HepG2 (cell line): ENCODE results near the gene PNPLA3. TPM values are rescaled to one million over a fixed set of nuclear protein-coding genes. Genes with fewer than 3 reads are reported as not detected.
A peak's percentile ranks its signal among the peaks of the same experiment; 100 is the strongest.

Source experiments
- ATAC-seq: fragments of 200-7000 bp; cut with Tn5 transposase; 3 replicates; pipeline ENCODE4 v1.9.1; 2020; ENCODE audit warnings: mild to moderate bottlenecking, moderate library complexity
- BruUV-seq: library from RNA; stranded (reverse); fragments of 400-500 nt; replicated peaks from 2 replicates; lab custom pipeline; 2021; lab: Mats Ljungman, UMichigan
- CTCF ChIA-PET: fragments of 300-600 bp; formaldehyde crosslinking; extraction: SDS; loops from one replicate; lab custom pipeline; 2021; ENCODE audit warnings: low total read pairs, inconsistent platforms, low intra/inter-chr PET ratio; lab: Yijun Ruan, JAX
- POLR2A ChIA-PET: fragments of 350-600 bp; sonication (Branson Sonifier 250); formaldehyde crosslinking; loops from one replicate; lab custom pipeline; 2020; ENCODE audit warnings: antibody characterized with exemption, inconsistent platforms; lab: Yijun Ruan, JAX
- DNase-seq: peaks from one replicate; pipeline ENCODE4 v3.0.0-alpha.2; 2015; ENCODE audit warnings: low spot score
- FAIRE-seq: peaks from 3 replicates; lab custom pipeline; 2011; peaks lifted over from hg19 to GRCh38; lab: Jason Lieb, UNC
- H2AFZ ChIP-seq: one replicate; pipeline ENCODE4 v1.6.1; 2011; ENCODE audit warnings: low read length, inconsistent platforms
- H3K27ac ChIP-seq: fragments of 300-600 bp; 3 replicates; pipeline ENCODE4 v1.8.0; 2011; ENCODE audit warnings: mixed run types, mild to moderate bottlenecking, mixed read lengths, low read length, inconsistent platforms; ENCODE audit not compliant: insufficient read depth; ENCODE audit errors: extremely low read length
- H3K27me3 ChIP-seq, 2 experiments: fragments of 200-600 bp in 1 of 2; 2 replicates in 1 of 2; 3 replicates in 1 of 2; pipeline versions ENCODE4 v1.6.0 to v1.8.0; 2011; ENCODE audit warnings: low read length in 2 of 2, mild to moderate bottlenecking in 2 of 2, moderate library complexity in 2 of 2, inconsistent platforms in 1 of 2; ENCODE audit not compliant: insufficient read depth in 2 of 2, control insufficient read depth in 1 of 2
- H3K36me3 ChIP-seq, 2 experiments: fragments of 200-600 bp in 1 of 2; replicated peaks in 1 of 2; 2 replicates in 1 of 2; 3 replicates in 1 of 2; pipeline versions ENCODE4 v1.5.1 to v1.8.0; 2011; ENCODE audit warnings: low read length in 2 of 2, inconsistent platforms in 1 of 2; ENCODE audit not compliant: insufficient read depth in 2 of 2, control insufficient read depth in 1 of 2
- H3K4me1 ChIP-seq: 2 replicates; pipeline ENCODE4 v1.5.1; 2012; ENCODE audit warnings: low read length, inconsistent platforms; ENCODE audit not compliant: insufficient read depth
- H3K4me2 ChIP-seq: 2 replicates; pipeline ENCODE4 v1.6.0; 2011; ENCODE audit warnings: low read depth, low read length, inconsistent platforms
- H3K4me3 ChIP-seq, 3 experiments: fragments of 200-600 bp in 1 of 3; sonication (generic), shearing (Covaris generic) in 1 of 3; replicated peaks in 1 of 3; 2 replicates each; pipeline ENCODE4 v1.5.1; 2011 to 2016; ENCODE audit warnings: low read length in 3 of 3, inconsistent platforms in 2 of 3, low read depth in 2 of 3, mild to moderate bottlenecking in 2 of 3, control low read depth in 1 of 3, mixed read lengths in 1 of 3; ENCODE audit not compliant: insufficient read depth in 1 of 3
- H3K79me2 ChIP-seq: one replicate; pipeline ENCODE4 v1.6.1; 2011; ENCODE audit warnings: low read length, inconsistent platforms; ENCODE audit not compliant: insufficient read depth
- H3K9ac ChIP-seq: 2 replicates; pipeline ENCODE4 v1.6.0; 2011; ENCODE audit warnings: mild to moderate bottlenecking, low read depth, low read length, inconsistent platforms; ENCODE audit not compliant: insufficient read depth
- H3K9me3 ChIP-seq: 2 replicates; pipeline ENCODE4 v1.5.1; 2012; ENCODE audit warnings: mild to moderate bottlenecking, low read length
- H4K20me1 ChIP-seq: 2 replicates; pipeline ENCODE4 v1.6.0; 2011; ENCODE audit warnings: inconsistent platforms, mild to moderate bottlenecking, low read length, moderate library complexity; ENCODE audit not compliant: insufficient read depth
- ARID5B ChIP-seq: IDR thresholded peaks from 2 replicates; pipeline ENCODE4 v1.4.0; 2020; ENCODE audit warnings: mild to moderate bottlenecking, missing genetic modification reagents
- ELF3 ChIP-seq: IDR thresholded peaks from 2 replicates; pipeline ENCODE4 v1.6.1; 2016; ENCODE audit warnings: missing genetic modification reagents, missing compliant biosample characterization
- FOXA3 ChIP-seq: IDR thresholded peaks from 2 replicates; pipeline ENCODE4 v1.6.1; 2016; ENCODE audit warnings: missing genetic modification reagents, missing compliant biosample characterization
- FOXJ3 ChIP-seq: sonication (generic); formaldehyde crosslinking; IDR thresholded peaks from 2 replicates; pipeline ENCODE4 v1.4.0; 2020; ENCODE audit warnings: missing genetic modification reagents, mild to moderate bottlenecking, borderline replicate concordance
- HMG20A ChIP-seq: IDR thresholded peaks from 2 replicates; pipeline ENCODE4 v1.6.1; 2016; ENCODE audit warnings: borderline replicate concordance
- HNF1B ChIP-seq: sonication (generic); formaldehyde crosslinking; IDR thresholded peaks from 2 replicates; pipeline ENCODE4 v1.5.1; 2020; ENCODE audit warnings: mild to moderate bottlenecking, moderate library complexity, missing genetic modification reagents
- HNF4G ChIP-seq, 2 experiments: sonication (generic) in 1 of 2; formaldehyde crosslinking in 1 of 2; IDR thresholded peaks; 2 replicates each; pipeline versions ENCODE4 v1.4.0 to v1.6.1; 2011 to 2020; ENCODE audit warnings: borderline replicate concordance in 2 of 2, low read depth in 2 of 2, mild to moderate bottlenecking in 2 of 2, low read length in 1 of 2, missing genetic modification reagents in 1 of 2, moderate library complexity in 1 of 2
- MLX ChIP-seq: IDR thresholded peaks from 2 replicates; pipeline ENCODE4 v1.6.1; 2016
- ZBTB37 ChIP-seq: sonication (generic); formaldehyde crosslinking; IDR thresholded peaks from 2 replicates; pipeline ENCODE4 v1.4.0; 2020; ENCODE audit warnings: mild to moderate bottlenecking, missing genetic modification reagents
- ZNF124 ChIP-seq: sonication (generic); formaldehyde crosslinking; IDR thresholded peaks from 2 replicates; pipeline ENCODE4 v1.4.0; 2020; ENCODE audit warnings: missing genetic modification reagents
- ZNF772 ChIP-seq: sonication (generic); formaldehyde crosslinking; IDR thresholded peaks from 2 replicates; pipeline ENCODE4 v1.5.0; 2020; ENCODE audit warnings: mild to moderate bottlenecking, missing genetic modification reagents
- WGBS: methylation state at CpG from one replicate; pipeline ENCODE4 v1.1.6; 2017; ENCODE audit warnings: low lambda C conversion rate; 5-methylcytosine and 5-hydroxymethylcytosine counted together
- in situ Hi-C: cut with HindIII; loops from 2 replicates; pipeline ENCODE4 v1.10.0; 2017; ENCODE audit warnings: low pct_unique_long_range_greater_than_20kb; ENCODE audit not compliant: extremely low pct_ligation_motif_present
- intact Hi-C: fragments of 100-400 bp; cut with micrococcal nuclease; formaldehyde crosslinking; loops from one replicate; pipeline ENCODE4 v1.10.0; 2022; ENCODE audit not compliant: unreplicated experiment
- polyA plus RNA-seq, 8 experiments: library from polyadenylated mRNA; depleted of rRNA in 3 of 8; stranded (reverse) in 7 of 8; unstranded in 1 of 8; fragments of >200 nt; fragmentation: Illumina TruSeq in 4 of 8; extraction: Trizol in 4 of 8; gene quantifications; 2 replicates each; pipeline versions ENCODE4 v1.2.1 to v1.2.3, GENCODE V29; 2011 to 2016; ENCODE audit warnings: low read depth in 4 of 8, missing spikeins in 1 of 8, mixed read lengths in 1 of 8; ENCODE audit not compliant: insufficient read depth in 1 of 8
- total RNA-seq, 5 experiments: library from RNA; depleted of rRNA; stranded (reverse); fragments of >200 nt; fragmentation: Illumina TruSeq; extraction: Trizol; gene quantifications; 2 replicates each; pipeline ENCODE4 v1.2.3, GENCODE V29; 2016; ENCODE audit warnings: low read depth in 1 of 5
- TF ChIP-seq, protein P1 (sequence below): sonication (generic); formaldehyde crosslinking; IDR thresholded peaks from 2 replicates; pipeline ENCODE4 v1.4.0; 2020; ENCODE audit warnings: missing genetic modification reagents, borderline replicate concordance
- TF ChIP-seq, protein P2 (sequence below): sonication (generic); formaldehyde crosslinking; IDR thresholded peaks from 2 replicates; pipeline ENCODE4 v1.8.1; 2022; ENCODE audit warnings: mild to moderate bottlenecking, missing genetic modification reagents

Gene PNPLA3
- total and polyA plus RNA-seq, 2 of the 13 experiments (the other 11 are each of a cell fraction or from before 2014, with no cell fraction given) = 16.9 to 19.8 TPM

DNA sequence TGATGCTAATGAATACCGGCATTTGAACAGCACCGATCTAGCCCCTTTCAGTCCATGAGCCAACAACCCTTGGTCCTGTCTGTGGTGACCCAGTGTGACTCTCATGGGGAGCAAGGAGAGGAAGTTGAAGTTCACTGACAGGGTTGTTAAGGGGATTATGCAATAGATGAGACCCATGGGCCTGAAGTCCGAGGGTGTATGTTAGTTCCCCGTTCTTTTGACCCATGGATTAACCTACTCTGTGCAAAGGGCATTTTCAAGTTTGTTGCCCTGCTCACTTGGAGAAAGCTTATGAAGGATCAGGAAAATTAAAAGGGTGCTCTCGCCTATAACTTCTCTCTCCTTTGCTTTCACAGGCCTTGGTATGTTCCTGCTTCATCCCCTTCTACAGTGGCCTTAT is 4.9 kb downstream of the PNPLA3 start:
- in situ Hi-C loops = no loop called here
- POLR2A ChIA-PET = interaction anchor here (1.4 kb wide), 1 partner anchor 27 kb away, joined by 4 read pairs; the partner anchor contains the start of gene SAMM50
- FAIRE-seq = peak; percentile 72
- TF ChIP-seq HMG20A (0 out of 2 replicates have a peak, but pooled peaks have one; percentile 26), FOXJ3 (CRISPR knock-in tag) (peak; percentile 16; the same call in 1 of the 2 replicates), ELF3 (CRISPR knock-in tag) (peak; percentile 47; the same call in 1 of the 2 replicates), ZBTB37 (CRISPR knock-in tag) (no peak), FOXA3 (CRISPR knock-in tag) (peak; percentile 38; the same call in 1 of the 2 replicates), ZNF772 (CRISPR knock-in tag) (no peak), ARID5B (CRISPR knock-in tag) (peak; percentile 77), HNF1B (CRISPR knock-in tag) (no peak), MLX (CRISPR knock-in tag) (0 out of 2 replicates have a peak, but pooled peaks have one; percentile 37), HNF4G (IDR thresholded peaks at IDR 0.05; ENCODE audit: borderline replicate concordance, low read depth, low read length) (peak; percentile 95), HNF4G (CRISPR knock-in tag; IDR thresholded peaks at IDR 0.05; ENCODE audit: borderline replicate concordance, low read depth) (peak; percentile 90), ZNF124 (CRISPR knock-in tag) (0 out of 2 replicates have a peak, but pooled peaks have one; percentile 40)
- TF ChIP-seq, protein P1, sequence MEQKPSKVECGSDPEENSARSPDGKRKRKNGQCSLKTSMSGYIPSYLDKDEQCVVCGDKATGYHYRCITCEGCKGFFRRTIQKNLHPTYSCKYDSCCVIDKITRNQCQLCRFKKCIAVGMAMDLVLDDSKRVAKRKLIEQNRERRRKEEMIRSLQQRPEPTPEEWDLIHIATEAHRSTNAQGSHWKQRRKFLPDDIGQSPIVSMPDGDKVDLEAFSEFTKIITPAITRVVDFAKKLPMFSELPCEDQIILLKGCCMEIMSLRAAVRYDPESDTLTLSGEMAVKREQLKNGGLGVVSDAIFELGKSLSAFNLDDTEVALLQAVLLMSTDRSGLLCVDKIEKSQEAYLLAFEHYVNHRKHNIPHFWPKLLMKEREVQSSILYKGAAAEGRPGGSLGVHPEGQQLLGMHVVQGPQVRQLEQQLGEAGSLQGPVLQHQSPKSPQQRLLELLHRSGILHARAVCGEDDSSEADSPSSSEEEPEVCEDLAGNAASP (CRISPR knock-in tag) = peak; percentile 94; the same call in 1 of the 2 replicates
- TF ChIP-seq, protein P2, sequence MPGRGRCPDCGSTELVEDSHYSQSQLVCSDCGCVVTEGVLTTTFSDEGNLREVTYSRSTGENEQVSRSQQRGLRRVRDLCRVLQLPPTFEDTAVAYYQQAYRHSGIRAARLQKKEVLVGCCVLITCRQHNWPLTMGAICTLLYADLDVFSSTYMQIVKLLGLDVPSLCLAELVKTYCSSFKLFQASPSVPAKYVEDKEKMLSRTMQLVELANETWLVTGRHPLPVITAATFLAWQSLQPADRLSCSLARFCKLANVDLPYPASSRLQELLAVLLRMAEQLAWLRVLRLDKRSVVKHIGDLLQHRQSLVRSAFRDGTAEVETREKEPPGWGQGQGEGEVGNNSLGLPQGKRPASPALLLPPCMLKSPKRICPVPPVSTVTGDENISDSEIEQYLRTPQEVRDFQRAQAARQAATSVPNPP (CRISPR knock-in tag) = no peak

More for the DNA sequence above, 4.9 kb downstream of the PNPLA3 start:
- Histone ChIP-seq H3K9ac (no peak overlapping the region), H3K4me3 (no peak overlapping the region), H3K4me1 (peaks cover 43% of the 10 kb centered on the region), H3K79me2 (peaks cover 13% of the 10 kb centered on the region), H3K36me3 (peaks cover 15 to 29% of the 10 kb centered on the region in 2 experiments), H4K20me1 (peaks cover 22% of the 10 kb centered on the region), H2AFZ (no peak overlapping the region), H3K4me2 (peak overlapping the region; percentile 25), H3K9me3 (no peaks in the 10 kb centered on the region), H3K27me3 (no peaks in the 10 kb centered on the region; a peak in 1 of 5 replicates), H3K27ac (peak overlapping the region; percentile 28)
- DNase-seq (no peak), ATAC-seq (no peak)
- BruUV-seq = no TSS peak
- CTCF ChIA-PET = no interaction called here
- WGBS = 28% methylated on average over 3 of the region's 5 CpGs
- intact Hi-C loops = no loop called here
